ENCODE results near the gene PIK3AP1.
"Not testable (repeated sequence)": the region's sequence is repeated elsewhere in the genome, so short reads cannot be mapped to it uniquely, and the experiment has no call there.

The PIK3AP1 gene

DNA sequence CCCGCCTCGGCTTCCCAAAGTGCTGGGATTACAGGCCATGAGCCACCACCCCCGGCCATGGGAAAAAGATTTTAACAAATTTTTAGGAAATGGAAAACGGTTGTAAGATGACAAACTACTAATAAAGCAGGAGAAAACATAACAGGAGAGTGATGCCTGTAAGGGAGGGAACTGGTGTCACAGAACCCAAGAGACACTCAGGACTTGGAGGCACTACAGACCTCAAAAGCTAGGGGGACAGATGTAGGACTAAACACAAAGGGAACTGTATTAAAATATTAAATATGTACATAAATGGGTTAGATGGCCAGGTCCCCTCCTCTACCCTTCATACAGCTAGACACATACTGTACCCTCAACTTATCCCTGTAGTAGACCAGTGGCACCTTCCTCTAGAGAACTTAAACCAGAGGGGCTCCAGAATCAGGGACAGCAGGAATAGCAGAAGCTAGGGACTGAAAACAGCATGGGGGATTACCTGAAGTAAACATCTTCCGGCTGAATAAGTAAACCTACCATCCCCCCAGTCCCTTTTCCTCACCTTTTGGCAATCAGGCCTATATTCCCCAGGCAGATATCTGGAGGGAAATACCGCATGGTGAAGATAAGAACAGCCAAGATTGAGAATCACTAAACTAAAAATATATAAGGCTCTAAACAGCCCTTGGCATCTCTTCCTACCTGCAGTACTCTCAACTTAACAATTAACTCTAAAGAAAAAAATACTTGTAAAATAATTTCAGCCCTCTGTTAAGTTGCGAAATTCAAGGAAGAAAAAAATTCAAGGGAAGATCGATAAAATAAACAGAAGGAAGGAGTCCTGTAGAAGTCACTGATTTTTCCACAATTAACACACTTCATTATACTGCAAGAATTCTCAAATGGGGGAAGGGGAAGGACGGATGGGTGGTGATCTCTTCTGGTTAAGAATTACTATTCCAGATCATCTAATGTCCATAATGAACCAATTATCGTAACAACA, 149.0 kb downstream of the PIK3AP1 start:
- no peak for DNase-seq

DNA sequence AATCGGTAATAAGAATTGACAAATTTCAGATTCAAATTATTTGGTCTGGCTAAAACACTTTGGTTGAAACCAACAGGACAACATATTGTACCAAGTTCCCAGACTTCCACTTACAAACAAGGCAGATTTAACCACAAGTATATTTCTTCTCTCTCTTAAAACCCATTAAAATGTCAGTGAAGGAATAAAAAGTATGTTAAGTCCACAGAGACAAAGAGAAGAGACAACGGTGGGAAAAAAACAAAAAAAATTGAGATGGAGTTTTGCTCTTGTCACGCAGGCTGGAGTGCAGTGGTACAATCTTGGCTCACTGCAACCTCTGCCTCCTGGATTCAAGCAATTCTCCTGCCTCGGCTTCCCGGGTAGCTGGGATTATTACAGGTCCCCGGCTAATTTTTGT, 149.8 kb downstream of the PIK3AP1 start:
- DNase-seq, result no peak

DNA sequence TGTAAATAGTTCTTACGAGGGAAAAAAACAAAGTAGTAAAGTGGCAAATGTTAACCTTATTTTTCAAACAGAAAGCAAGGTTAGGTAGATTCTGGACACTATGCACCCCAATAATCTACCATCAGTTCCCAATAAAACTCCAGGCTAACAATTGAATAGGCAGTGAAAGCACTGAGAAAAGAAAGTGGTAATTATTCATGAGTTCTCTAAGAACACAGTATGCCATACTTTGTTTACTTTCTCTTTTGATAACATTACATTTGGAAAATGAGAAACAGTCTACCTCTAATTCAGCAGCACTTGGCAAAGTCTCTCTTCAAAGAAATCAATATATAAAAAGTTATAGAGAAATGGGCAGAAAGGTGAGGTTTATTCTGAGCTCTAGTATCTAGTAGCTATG, 151.9 kb downstream of the PIK3AP1 start:
- DNase-seq, result no peak

DNA sequence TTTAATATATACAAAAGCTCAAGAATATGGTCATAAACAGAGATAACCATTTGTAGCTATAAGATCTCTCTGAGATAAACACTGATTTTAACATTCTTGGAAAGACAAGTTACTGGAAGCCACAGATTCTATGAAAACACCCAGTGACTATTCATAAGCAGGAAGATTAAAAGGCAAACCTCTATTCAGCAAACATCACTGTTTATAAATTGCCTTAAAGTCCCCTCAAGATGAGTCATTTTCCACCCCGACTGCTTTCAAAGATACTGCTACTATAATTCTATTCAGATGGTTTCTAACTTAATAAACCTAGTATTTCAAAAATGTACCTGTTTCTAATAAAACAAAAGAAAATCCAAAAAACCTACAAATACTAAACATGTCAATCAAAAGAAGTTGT, 154.5 kb downstream of the PIK3AP1 start:
- no peak for DNase-seq

DNA sequence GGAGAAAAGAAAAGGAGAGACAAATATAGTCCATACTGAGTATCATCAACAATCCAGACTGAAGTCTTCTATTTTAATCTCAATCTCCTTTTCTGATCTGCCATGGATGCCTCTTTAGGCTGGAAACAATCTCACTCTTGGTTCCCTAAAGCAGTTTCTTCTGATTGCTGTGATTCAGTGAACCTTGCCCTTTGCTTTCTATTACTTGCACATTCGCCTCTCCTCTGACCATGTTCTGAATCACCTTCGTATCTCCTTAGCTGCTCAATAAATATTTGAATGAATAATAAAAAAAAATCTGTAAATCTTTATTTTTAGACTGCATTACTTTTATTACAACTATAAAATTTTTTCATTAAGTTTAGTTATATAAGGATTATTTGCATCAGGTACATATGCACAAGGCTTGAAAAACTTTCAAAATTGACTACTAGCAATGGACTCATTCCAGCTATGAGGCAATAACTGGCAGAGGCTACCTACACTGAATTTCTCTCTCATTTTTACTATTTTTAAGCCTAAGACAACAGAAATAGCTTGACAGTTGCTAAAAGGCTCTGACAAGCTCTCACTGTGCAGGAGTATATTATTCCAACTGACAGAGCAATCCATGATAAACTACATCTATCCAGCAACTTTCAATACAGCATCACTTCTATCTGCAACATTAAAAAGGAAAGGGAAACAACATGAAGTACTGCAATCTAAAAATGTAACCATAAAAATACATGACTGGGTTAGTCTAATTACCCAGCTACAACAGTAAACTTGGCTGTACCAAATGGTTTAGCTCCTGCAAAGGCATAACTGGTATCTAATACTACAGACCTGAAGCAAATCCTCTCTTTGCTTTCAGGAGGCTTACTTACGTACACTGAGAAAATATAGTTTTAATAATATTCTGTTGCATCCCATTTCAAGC, 159.1 kb downstream of the PIK3AP1 start:
- no peak for DNase-seq

DNA sequence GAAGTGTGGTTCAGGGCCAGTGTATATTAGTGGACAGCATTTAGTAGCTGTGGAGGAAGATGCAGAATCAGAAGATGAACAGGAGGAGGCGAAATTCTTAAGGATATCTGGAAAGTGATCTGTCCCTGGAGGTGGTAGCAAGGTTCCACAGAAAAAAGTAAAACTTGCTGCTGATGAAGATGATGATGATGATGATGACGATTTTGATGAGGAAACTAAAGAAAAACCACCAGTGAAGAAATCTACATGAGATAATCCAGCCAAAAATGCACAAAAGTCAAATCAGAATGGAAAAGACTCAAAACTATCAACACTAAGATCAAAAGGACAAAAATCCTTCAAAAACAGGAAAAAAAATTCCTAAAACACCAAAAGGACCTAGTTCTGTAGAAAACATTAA, 159.8 kb downstream of the PIK3AP1 start:
- DNase-seq, result no peak

DNA sequence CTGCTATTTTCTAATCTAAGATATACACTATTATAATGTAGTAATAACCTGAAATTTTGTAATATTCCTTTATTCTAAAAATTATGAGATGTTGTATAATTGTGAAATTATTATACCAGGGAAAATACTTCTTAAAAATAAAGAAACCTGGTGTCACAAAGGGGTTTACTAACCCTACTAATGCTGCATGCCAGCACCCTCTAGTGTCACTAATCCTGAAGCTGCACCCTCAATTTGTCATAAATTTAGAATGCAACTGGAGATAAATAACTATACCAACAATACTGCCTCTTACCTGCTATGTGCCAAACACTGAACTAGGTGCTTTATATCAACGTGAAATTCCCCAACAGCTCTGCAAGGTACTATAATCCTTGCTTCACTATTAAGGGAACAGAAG, 164.3 kb downstream of the PIK3AP1 start:
- peak; percentile 40 for DNase-seq

DNA sequence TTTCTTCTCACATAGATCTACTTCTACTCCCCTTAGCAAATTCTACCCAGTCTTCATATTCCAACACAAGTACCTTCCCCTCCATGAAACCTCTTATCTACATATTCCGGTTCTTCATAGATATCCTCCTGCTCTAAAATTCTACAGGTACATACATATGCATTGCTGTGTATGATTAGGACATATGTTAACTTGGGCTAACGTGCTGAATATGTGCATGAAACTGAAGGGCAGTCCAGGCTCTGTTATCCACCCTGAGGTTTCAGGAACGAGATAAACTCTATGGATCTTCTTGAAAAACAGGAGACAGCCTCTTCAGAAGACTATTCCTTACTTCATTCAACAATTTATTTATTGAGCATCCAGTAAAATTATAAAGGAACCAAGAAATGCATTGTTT, 165.0 kb downstream of the PIK3AP1 start:
- no peak for DNase-seq

DNA sequence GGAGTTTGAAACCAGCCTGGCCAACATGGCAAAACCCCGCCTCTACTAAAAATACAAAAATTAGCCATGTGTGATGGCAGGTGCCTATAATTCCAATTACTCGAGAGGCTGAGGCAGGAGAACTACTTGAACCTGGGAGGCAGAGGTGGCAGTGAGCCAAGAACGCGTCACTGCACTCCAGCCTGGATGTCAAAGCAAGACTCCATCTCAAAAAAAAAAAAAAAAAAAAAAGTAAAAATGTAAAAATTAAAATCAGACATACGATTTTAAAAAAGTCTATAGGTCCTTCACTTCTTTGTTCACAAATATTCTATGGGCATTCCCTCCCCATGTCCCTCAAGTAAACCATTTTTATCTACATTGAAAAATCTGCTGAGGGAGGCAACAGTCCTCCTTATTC, 171.7 kb downstream of the PIK3AP1 start:
- no peak for DNase-seq

DNA sequence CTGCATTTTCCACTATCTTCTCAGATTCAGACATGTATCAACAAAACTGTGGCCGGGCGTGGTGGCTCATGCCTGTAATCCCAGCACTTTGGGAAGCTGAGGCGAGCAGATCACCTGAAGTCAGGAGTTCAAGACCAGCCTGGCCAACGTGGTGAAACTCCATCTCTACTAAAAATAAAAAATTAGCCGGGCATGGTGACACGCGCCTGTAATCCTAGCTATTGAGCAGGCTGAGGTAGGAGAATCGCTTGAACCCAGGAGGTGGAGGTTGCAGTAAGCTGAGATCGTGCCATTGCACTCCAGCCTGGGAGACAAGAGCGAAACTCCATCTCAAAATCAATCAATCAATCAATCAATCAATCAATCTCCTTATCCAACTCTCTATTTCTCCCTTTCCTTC, 174.8 kb downstream of the PIK3AP1 start:
- DNase-seq, result not testable (repeated sequence)
